Coronary artery (tissue), 2 donors: ENCODE measurements around the gene C5orf46.
A peak's percentile ranks its signal among the peaks of the same experiment; 100 is the strongest.

Experiments used
- DNase-seq: peaks from one replicate; pipeline ENCODE4 v3.0.0-alpha.2; 2017; ENCODE audit warnings: low spot score
- H3K27ac ChIP-seq, 2 donors: fragments of 200-600 bp; sonication (generic); one replicate each; pipeline ENCODE4 v1.5.1; 2016 to 2019
- H3K4me3 ChIP-seq: fragments of 200-600 bp; sonication (generic); 2 replicates; pipeline ENCODE4 v1.5.1; 2016; ENCODE audit warnings: mild to moderate bottlenecking, moderate library complexity
- TF ChIP-seq, protein P1 (sequence below): fragments of 200-600 bp; sonication (generic); IDR thresholded peaks from one replicate; pipeline ENCODE4 v1.5.1; 2019; ENCODE audit warnings: antibody characterized with exemption

Gene C5orf46

DNA sequence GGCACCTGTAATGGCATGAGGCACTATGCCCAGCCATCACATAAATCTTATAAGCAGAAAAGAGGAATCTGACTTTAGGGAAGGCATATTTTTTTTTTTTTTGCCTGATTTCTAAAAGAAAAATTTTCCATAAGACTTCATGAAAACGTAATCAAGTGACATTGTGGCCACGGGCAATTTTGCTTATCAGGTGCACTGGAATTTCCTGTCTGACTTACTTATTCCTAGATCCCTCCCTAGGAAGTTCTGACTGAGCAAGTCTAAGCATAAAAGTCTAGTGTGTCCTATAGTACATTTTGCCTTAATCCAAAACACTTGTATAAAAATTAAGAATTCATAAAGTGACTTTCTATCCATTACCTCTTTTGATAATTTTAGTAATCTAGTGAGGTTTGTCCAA is 12.5 kb downstream of the C5orf46 start:
- DNase-seq = no peak
- peak overlapping the region in 1 of 2 donors; percentile 72 for H3K27ac ChIP-seq

DNA sequence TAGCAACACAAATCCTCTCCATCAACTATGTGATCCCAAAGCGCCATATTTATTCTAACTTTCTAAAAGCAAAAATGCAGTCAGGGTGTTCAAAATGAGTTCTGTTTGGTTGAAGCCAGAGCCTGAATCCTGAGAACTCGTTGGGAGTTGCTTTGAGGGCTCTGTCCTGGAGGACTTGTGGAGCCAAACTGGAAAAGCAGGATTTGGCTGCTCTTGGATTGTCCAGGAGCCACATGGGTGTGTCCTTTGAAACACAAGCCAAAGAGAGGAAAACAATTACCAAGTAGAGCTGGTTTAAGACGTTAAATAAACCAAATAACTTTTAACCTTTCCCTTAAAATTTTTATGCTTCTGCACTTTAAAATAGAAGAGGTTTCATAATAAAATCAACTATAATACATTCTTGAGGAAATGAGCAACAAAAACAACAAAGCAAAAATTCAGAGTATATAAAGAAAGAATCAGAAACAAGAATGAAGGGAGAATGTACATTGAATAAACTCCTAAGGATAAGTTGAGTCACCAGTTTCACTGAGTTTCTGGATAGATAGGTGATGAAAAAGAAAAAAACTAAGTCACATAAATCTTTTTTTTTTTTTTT is 13.5 kb downstream of the C5orf46 start:
- TF ChIP-seq, protein P1, sequence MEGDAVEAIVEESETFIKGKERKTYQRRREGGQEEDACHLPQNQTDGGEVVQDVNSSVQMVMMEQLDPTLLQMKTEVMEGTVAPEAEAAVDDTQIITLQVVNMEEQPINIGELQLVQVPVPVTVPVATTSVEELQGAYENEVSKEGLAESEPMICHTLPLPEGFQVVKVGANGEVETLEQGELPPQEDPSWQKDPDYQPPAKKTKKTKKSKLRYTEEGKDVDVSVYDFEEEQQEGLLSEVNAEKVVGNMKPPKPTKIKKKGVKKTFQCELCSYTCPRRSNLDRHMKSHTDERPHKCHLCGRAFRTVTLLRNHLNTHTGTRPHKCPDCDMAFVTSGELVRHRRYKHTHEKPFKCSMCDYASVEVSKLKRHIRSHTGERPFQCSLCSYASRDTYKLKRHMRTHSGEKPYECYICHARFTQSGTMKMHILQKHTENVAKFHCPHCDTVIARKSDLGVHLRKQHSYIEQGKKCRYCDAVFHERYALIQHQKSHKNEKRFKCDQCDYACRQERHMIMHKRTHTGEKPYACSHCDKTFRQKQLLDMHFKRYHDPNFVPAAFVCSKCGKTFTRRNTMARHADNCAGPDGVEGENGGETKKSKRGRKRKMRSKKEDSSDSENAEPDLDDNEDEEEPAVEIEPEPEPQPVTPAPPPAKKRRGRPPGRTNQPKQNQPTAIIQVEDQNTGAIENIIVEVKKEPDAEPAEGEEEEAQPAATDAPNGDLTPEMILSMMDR = no peak
- no peak for DNase-seq
- Histone ChIP-seq H3K4me3 (no peak overlapping the region), H3K27ac (peak overlapping the region in 1 of 2 donors; percentile 25)

More for the DNA sequence above, 12.5 kb downstream of the C5orf46 start:
- H3K4me3 ChIP-seq = no peak overlapping the region
- TF ChIP-seq, protein P1 = no peak

DNA sequence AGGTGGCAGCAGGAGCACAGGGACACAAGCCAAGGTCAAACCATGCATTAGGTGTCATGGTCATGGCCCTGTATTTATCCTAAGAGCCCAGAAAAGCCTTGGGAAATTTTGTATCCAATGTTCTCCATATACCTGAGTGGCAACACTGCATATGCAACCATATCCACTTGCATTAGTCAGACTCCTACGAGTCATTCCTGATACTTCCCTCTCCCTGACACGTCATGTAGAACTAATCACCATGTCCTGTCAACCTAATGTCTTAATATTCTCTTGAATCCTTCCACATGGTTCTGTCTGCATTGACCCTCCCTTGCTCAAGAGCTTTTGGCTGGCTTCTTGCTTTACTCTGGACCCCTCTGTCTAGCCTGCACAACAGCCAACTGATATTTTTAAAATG is 18.4 kb downstream of the C5orf46 start:
- Histone ChIP-seq H3K4me3 (no peak overlapping the region), H3K27ac (no peak overlapping the region)
- DNase-seq = no peak
- TF ChIP-seq, protein P1 = no peak

DNA sequence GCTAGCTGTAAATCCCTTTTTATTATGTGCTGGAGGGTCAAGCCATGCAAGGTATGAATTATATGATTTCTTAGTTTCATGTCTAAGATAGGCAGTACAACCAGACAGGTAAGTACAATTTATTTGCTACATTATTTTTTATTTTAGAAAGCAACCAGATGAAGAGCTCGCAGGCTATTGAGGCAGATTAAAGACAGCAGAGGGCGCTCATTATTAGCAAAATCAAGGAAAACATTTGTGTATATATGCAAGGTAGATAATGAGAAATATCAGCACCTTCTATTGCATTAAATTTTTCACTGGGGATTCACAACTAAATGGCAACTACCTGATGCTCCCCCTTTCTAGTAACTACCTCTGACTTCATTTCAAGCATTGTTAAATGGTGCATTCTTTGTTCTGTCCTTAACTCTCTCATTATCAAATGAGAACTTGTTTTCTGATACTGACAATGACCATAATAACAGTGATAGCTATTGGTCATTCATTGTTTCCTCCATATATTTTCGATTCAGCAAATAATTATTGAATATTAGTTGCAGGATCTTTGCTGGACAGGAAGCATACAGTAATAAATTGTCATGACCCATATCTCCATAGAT is 19.2 kb downstream of the C5orf46 start:
- H3K4me3 ChIP-seq = no peak overlapping the region
- TF ChIP-seq, protein P1 = peak; percentile 40
- DNase-seq = no peak
- H3K27ac ChIP-seq = no peak overlapping the region

DNA sequence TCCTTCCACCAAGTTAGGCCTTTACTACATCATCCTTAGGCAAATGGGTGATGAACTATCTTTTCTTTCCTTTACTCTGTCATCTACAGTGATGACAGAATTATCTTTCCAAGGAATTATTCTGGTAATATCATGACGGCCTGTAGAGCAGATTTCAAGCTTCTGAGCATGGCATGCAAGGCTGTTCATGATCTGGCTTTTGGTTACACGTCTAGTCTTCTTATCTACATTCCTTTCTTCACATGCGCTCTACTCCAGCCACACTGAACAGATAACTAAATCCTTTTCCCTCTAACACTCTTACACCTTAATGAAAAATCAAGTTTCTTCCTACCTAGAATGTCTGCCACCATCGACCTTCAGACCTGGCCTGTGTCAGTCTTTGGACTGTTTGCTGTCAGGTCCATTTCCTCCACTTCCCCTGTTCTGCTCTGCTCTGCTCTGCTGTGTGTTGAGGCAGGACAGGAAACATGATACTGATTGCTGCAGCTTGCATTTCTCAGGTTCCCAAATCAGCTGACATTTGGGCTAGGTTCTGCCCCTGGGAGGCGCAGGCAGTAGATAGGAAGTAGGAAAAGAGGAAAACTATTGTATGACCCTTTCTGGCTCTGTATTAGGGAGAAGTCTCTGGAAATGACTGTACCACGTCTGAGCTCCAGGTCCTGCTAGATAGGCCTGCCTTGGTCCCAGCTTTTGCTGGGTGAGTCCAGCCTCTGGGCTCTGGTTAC is 23.6 kb downstream of the C5orf46 start:
- Histone ChIP-seq H3K27ac (no peak overlapping the region), H3K4me3 (no peak overlapping the region)
- TF ChIP-seq, protein P1 = no peak
- no peak for DNase-seq

DNA sequence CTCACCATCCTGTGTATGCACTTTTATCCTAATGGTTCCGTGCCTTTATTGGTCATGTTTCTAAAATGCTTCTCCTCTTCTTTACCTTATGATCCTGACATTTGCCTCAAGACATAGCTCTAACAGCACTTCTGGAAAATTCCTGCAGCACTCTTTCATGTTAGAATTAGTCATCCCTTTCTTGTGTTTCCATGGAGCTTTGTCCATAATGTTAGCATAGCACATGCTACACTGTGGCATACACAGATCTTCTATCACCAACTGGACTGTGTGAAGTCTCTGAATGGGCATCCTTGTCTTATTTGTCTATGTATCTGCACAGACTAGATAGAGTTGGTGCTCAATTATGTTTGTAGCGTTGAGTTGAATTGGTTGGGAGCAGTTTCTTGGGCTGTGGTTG is 25.9 kb downstream of the C5orf46 start:
- TF ChIP-seq, protein P1 = no peak
- no peak for DNase-seq
- no peak overlapping the region for H3K27ac ChIP-seq
- H3K4me3 ChIP-seq = no peak overlapping the region
